ENCODE results near the gene BCL6B. TPM values are rescaled to one million over a fixed set of nuclear protein-coding genes. Genes with fewer than 3 reads are reported as not detected.
A peak's percentile ranks its signal among the peaks of the same experiment; 100 is the strongest.

BCL6B gene
- total RNA-seq, 1 donor from 2014 or later: not detected

- H3K4me3 ChIP-seq (ENCODE audit: low read depth, low read length): no peak overlapping the region
- DNase-seq (ENCODE audit: low read depth): no peak
- TF ChIP-seq CTCF (conservative IDR thresholded peaks at IDR 0.05; ENCODE audit: low read depth, low read length): no peak
These were observed 20.4 kb upstream of the BCL6B start for GRCh38 chr17:7002288-7003047.

- no peak overlapping the region for H3K4me3 ChIP-seq (ENCODE audit: low read depth, low read length)
- TF ChIP-seq CTCF (conservative IDR thresholded peaks at IDR 0.05; ENCODE audit: low read depth, low read length): no peak
- DNase-seq (ENCODE audit: low read depth): no peak
These were observed 19.1 kb upstream of the BCL6B start for GRCh38 chr17:7003745-7004144.

GRCh38 chr17:7004398-7005253 is 18.2 kb upstream of the BCL6B start:
- no peak overlapping the region for H3K4me3 ChIP-seq (ENCODE audit: low read depth, low read length)
- peak; percentile 72 for TF ChIP-seq CTCF (conservative IDR thresholded peaks at IDR 0.05; ENCODE audit: low read depth, low read length)
- no peak for DNase-seq (ENCODE audit: low read depth)

- DNase-seq (ENCODE audit: low read depth): no peak
- no peak overlapping the region for H3K4me3 ChIP-seq (ENCODE audit: low read depth, low read length)
- TF ChIP-seq CTCF (conservative IDR thresholded peaks at IDR 0.05; ENCODE audit: low read depth, low read length): no peak
These were observed 17.1 kb upstream of the BCL6B start for GRCh38 chr17:7005716-7006115.

GRCh38 chr17:7007143-7007542 is 15.7 kb upstream of the BCL6B start:
- no peak for TF ChIP-seq CTCF (conservative IDR thresholded peaks at IDR 0.05; ENCODE audit: low read depth, low read length)
- H3K4me3 ChIP-seq (ENCODE audit: low read depth, low read length): no peak overlapping the region
- DNase-seq (ENCODE audit: low read depth): no peak

GRCh38 chr17:7010523-7010922 is 12.3 kb upstream of the BCL6B start:
- TF ChIP-seq CTCF (conservative IDR thresholded peaks at IDR 0.05; ENCODE audit: low read depth, low read length): no peak
- DNase-seq (ENCODE audit: low read depth): no peak
- H3K4me3 ChIP-seq (ENCODE audit: low read depth, low read length): peak overlapping the region; percentile 95

Data from epithelial cell of proximal tubule (primary cell).